PFSK-1 (cell line): ENCODE data around the gene SHISAL2A.

Source experiments
- POLR2AphosphoS5 ChIP-seq: IDR thresholded peaks from 2 replicates; pipeline ENCODE4 v1.6.1; 2012; ENCODE audit warnings: low read depth, mild to moderate bottlenecking, control low read depth, low read length, moderate library complexity
- TAF1 ChIP-seq: IDR thresholded peaks from 2 replicates; pipeline ENCODE4 v1.6.1; 2012; ENCODE audit warnings: low read length, control low read depth, borderline replicate concordance; ENCODE audit not compliant: insufficient read depth
- TF ChIP-seq, protein P1 (sequence below), 2 experiments: IDR thresholded peaks; 2 replicates each; pipeline versions ENCODE4 v1.6.1 to v1.8.0; 2011 to 2012; ENCODE audit warnings: low read depth in 2 of 2, low read length in 2 of 2, control low read depth in 1 of 2, inconsistent platforms in 1 of 2, mild to moderate bottlenecking in 1 of 2, moderate library complexity in 1 of 2; ENCODE audit not compliant: insufficient read depth in 1 of 2

DNA sequence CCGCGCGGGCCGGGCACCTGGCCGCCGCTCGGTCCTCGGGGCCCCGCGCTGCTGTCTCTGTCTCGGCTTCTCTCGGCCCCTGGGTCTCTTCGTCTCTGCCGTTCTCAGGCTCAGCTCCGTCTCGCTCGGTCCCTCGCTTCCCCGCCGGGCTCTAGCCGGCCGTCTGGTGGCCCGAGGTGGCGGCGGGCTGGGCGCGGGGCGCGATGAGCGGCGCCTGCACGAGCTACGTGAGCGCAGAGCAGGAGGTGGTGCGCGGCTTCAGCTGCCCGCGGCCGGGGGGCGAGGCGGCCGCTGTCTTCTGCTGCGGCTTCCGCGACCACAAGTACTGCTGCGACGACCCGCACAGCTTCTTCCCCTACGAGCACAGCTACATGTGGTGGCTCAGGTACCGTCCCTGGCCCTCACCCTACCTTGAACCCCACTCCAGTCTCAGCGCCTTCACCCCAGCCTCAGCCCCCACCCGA, 355 bp downstream of the SHISAL2A start:
- no peak for TF ChIP-seq POLR2AphosphoS5
- TF ChIP-seq TAF1: no peak
- TF ChIP-seq, protein P1, sequence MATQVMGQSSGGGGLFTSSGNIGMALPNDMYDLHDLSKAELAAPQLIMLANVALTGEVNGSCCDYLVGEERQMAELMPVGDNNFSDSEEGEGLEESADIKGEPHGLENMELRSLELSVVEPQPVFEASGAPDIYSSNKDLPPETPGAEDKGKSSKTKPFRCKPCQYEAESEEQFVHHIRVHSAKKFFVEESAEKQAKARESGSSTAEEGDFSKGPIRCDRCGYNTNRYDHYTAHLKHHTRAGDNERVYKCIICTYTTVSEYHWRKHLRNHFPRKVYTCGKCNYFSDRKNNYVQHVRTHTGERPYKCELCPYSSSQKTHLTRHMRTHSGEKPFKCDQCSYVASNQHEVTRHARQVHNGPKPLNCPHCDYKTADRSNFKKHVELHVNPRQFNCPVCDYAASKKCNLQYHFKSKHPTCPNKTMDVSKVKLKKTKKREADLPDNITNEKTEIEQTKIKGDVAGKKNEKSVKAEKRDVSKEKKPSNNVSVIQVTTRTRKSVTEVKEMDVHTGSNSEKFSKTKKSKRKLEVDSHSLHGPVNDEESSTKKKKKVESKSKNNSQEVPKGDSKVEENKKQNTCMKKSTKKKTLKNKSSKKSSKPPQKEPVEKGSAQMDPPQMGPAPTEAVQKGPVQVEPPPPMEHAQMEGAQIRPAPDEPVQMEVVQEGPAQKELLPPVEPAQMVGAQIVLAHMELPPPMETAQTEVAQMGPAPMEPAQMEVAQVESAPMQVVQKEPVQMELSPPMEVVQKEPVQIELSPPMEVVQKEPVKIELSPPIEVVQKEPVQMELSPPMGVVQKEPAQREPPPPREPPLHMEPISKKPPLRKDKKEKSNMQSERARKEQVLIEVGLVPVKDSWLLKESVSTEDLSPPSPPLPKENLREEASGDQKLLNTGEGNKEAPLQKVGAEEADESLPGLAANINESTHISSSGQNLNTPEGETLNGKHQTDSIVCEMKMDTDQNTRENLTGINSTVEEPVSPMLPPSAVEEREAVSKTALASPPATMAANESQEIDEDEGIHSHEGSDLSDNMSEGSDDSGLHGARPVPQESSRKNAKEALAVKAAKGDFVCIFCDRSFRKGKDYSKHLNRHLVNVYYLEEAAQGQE (IDR thresholded peaks at IDR 0.05; ENCODE audit: insufficient read depth in 1 of 2, low read depth in 2 of 2, low read length in 2 of 2): no peak
